ENCODE results near the gene CADPS.

The CADPS gene

DNA sequence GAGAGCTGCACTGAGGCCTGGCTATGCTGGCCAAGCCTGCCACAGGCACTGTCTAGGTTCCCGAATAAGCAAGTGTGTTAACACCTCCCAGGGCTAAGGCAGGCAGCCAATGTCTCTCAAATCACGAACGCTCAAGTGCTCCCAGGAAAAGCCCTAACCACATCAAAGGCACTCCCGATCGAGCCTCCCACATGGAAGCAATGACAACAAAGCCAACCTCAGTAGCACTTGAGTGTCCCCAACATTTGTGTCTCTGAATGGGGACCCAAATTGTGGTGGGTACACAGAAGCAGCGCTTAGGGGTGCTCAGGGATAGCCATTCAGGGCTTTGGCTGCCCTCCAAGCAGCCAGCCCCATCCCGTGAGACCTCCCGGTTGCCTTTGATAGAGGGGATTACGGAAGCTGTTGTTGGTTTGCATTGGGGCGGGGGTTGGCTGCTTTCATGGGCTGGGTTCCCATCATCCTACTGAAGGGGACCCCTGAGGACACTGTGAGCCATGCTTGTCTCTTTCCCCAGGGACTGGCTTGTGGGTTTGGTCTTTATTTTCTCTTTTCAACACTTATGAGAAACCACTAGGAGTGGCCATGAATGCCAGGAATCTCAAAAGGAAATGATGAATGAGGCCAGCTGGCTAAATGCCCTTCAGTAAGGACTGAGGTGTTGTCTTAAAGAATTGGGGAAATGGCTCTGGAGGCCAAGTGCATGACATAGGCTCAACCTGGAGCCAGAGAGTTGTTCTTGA lies 267.8 kb downstream of the CADPS start:
- Histone ChIP-seq H3K27me3 (no peaks in the 10 kb centered on the region), H3K4me3 (ENCODE audit: low read depth, low read length) (no peak overlapping the region), H3K4me1 (0 out of 2 replicates have a peak, but pooled peaks cover 3% of the 10 kb centered on the region), H3K36me3 (no peaks in the 10 kb centered on the region), H3K9me3 (no peaks in the 10 kb centered on the region)
- no peak for DNase-seq
- TF ChIP-seq CTCF (IDR thresholded peaks at IDR 0.05; ENCODE audit: low read depth, low read length), result no peak

- H3K9me3 ChIP-seq, result no peaks in the 10 kb centered on the region
- no peaks in the 10 kb centered on the region for H3K36me3 ChIP-seq
- no peak for DNase-seq
- no peaks in the 10 kb centered on the region for H3K27me3 ChIP-seq
- no peak for TF ChIP-seq CTCF (IDR thresholded peaks at IDR 0.05; ENCODE audit: low read depth, low read length)
- peaks cover 13% of the 10 kb centered on the region for H3K4me1 ChIP-seq
- no peak overlapping the region for H3K4me3 ChIP-seq (ENCODE audit: low read depth, low read length)
These were observed 269.7 kb downstream of the CADPS start for GRCh38 chr3:62605413-62606068.

- H3K27me3 ChIP-seq, result no peaks in the 10 kb centered on the region
- peaks cover 13% of the 10 kb centered on the region for H3K4me1 ChIP-seq
- DNase-seq, result no peak
- no peak overlapping the region for H3K4me3 ChIP-seq (ENCODE audit: low read depth, low read length)
- TF ChIP-seq CTCF (IDR thresholded peaks at IDR 0.05; ENCODE audit: low read depth, low read length), result no peak
- no peaks in the 10 kb centered on the region for H3K9me3 ChIP-seq
- H3K36me3 ChIP-seq, result no peaks in the 10 kb centered on the region
These were observed 270.4 kb downstream of the CADPS start for GRCh38 chr3:62604751-62605351.

DNA sequence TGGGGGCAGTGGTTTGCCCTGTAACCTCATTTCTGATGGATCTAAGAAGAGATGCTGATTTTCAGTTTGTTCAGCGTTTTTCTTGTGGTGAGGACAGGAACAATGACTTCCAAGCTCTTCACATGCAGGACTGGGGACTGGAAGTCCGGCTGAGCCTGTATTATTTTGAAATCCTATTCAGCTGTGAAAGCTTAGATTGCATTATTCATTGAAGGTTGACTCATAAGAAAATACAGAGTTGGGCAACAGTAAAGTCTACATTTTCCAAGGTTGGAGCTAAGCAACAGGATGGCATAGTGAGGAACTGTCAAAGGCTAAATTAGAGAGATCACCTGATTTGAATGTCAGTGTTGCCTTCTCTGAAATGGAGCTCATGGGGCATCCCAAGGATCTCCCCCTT lies 270.9 kb downstream of the CADPS start:
- H3K9me3 ChIP-seq, result no peaks in the 10 kb centered on the region
- H3K4me1 ChIP-seq, result peaks cover 13% of the 10 kb centered on the region
- no peaks in the 10 kb centered on the region for H3K27me3 ChIP-seq
- H3K4me3 ChIP-seq (ENCODE audit: low read depth, low read length), result no peak overlapping the region
- DNase-seq, result no peak
- H3K36me3 ChIP-seq, result no peaks in the 10 kb centered on the region
- no peak for TF ChIP-seq CTCF (IDR thresholded peaks at IDR 0.05; ENCODE audit: low read depth, low read length)

- no peak for DNase-seq
- Histone ChIP-seq H3K4me1 (peaks cover 21% of the 10 kb centered on the region), H3K4me3 (ENCODE audit: low read depth, low read length) (no peak overlapping the region), H3K9me3 (no peaks in the 10 kb centered on the region), H3K36me3 (no peaks in the 10 kb centered on the region), H3K27me3 (no peaks in the 10 kb centered on the region)
- no peak for TF ChIP-seq CTCF (IDR thresholded peaks at IDR 0.05; ENCODE audit: low read depth, low read length)
These were observed 272.2 kb downstream of the CADPS start for GRCh38 chr3:62602987-62603386.

Measured in BE2C (cell line).